Measurements from ENCODE around the gene TMBIM4.

DNA sequence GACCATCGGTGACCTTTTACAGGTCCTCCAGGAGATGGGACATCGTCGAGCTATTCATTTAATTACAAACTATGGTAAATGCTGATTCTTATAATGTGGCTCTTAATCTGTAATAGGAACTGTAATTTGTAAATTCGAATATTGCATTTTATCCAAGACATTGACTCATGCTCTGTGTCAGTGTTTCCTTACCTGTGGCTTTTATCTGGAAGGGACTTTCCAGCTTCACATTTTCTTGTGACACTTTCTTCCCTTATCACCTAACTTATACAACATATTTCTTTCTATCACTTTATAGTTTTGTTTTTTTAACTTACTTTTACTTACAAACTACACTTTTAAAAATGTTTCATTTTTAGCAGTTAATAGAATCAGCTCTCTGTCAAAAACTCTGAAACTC lies 34.0 kb upstream of the TMBIM4 start:
- no peak for TF ChIP-seq POLR2A (IDR thresholded peaks at IDR 0.05)
- TF ChIP-seq, protein P1, sequence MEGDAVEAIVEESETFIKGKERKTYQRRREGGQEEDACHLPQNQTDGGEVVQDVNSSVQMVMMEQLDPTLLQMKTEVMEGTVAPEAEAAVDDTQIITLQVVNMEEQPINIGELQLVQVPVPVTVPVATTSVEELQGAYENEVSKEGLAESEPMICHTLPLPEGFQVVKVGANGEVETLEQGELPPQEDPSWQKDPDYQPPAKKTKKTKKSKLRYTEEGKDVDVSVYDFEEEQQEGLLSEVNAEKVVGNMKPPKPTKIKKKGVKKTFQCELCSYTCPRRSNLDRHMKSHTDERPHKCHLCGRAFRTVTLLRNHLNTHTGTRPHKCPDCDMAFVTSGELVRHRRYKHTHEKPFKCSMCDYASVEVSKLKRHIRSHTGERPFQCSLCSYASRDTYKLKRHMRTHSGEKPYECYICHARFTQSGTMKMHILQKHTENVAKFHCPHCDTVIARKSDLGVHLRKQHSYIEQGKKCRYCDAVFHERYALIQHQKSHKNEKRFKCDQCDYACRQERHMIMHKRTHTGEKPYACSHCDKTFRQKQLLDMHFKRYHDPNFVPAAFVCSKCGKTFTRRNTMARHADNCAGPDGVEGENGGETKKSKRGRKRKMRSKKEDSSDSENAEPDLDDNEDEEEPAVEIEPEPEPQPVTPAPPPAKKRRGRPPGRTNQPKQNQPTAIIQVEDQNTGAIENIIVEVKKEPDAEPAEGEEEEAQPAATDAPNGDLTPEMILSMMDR (IDR thresholded peaks at IDR 0.05): no peak

All from esophagus squamous epithelium (tissue), 4 donors.